Measurements from ENCODE around the gene PARP9. TPM values are rescaled to one million over a fixed set of nuclear protein-coding genes. Genes with fewer than 3 reads are reported as not detected.

PARP9 gene
- total and polyA plus RNA-seq, 8 donors: 8.6 to 33.2 (median 16.7) TPM

GRCh38 chr3:122559906-122560305 is 4.2 kb downstream of the PARP9 start:
- WGBS, 2 donors: 86 to 89% methylated on average over 3 of the region's 3 CpGs
- DNase-seq (no peak), ATAC-seq (no peak), FAIRE-seq (no peak)
- intact Hi-C loops (cut with DNase I): loop anchor here in 2 of 3 donors (5.0 kb wide), 2 partner anchors 117 to 122 kb away; partner anchors contain the start of gene PARP14 (in 1 of the 2)
- no peak overlapping the region for H3K27ac ChIP-seq
- H3K9me3 ChIP-seq: no peaks in the 10 kb centered on the region
- peaks cover 0 to 28% (median 5%) of the 10 kb centered on the region in 3 donors for H3K36me3 ChIP-seq
- H3K4me3 ChIP-seq: no peak overlapping the region
- TF ChIP-seq CTCF (IDR thresholded peaks at IDR 0.05): no peak
- H3K27me3 ChIP-seq: no peaks in the 10 kb centered on the region
- peaks cover 4 to 19% (median 7%) of the 10 kb centered on the region in 3 donors for H3K4me1 ChIP-seq

GRCh38 chr3:122558605-122559004 is 5.5 kb downstream of the PARP9 start:
- WGBS, 2 donors: 90 to 95% methylated on average over 6 of the region's 6 CpGs
- DNase-seq (no peak), ATAC-seq (no peak), FAIRE-seq (no peak)
- H3K27me3 ChIP-seq: no peaks in the 10 kb centered on the region
- H3K4me3 ChIP-seq: no peak overlapping the region
- H3K4me1 ChIP-seq: peaks cover 4 to 19% (median 7%) of the 10 kb centered on the region in 3 donors
- no peak for TF ChIP-seq CTCF (IDR thresholded peaks at IDR 0.05)
- H3K27ac ChIP-seq: no peak overlapping the region
- H3K9me3 ChIP-seq: no peaks in the 10 kb centered on the region
- peaks cover 0 to 29% (median 7%) of the 10 kb centered on the region in 3 donors for H3K36me3 ChIP-seq
- intact Hi-C loops (cut with DNase I): no loop called here

GRCh38 chr3:122557356-122557755 is 6.7 kb downstream of the PARP9 start:
- peaks cover 0 to 10% (median 4%) of the 10 kb centered on the region in 3 donors for H3K4me1 ChIP-seq
- intact Hi-C loops (cut with DNase I): no loop called here
- no peak for TF ChIP-seq CTCF (IDR thresholded peaks at IDR 0.05)
- DNase-seq: no peak
- H3K4me3 ChIP-seq: no peak overlapping the region
- no peak overlapping the region for H3K27ac ChIP-seq
- no peak for FAIRE-seq
- no peaks in the 10 kb centered on the region for H3K27me3 ChIP-seq
- no peaks in the 10 kb centered on the region for H3K9me3 ChIP-seq
- H3K36me3 ChIP-seq: peaks cover 0 to 29% (median 7%) of the 10 kb centered on the region in 3 donors
- 90 to 94% methylated on average over 5 of the region's 5 CpGs for WGBS, 2 donors
- no peak for ATAC-seq

- Histone ChIP-seq H3K27me3 (no peaks in the 10 kb centered on the region), H3K4me1 (peaks cover 0 to under 1% (median 0%) of the 10 kb centered on the region in 3 donors), H3K27ac (no peak overlapping the region), H3K9me3 (no peaks in the 10 kb centered on the region), H3K36me3 (peaks cover 0 to 43% (median 7%) of the 10 kb centered on the region in 3 donors), H3K4me3 (no peak overlapping the region)
- FAIRE-seq: no peak
- TF ChIP-seq CTCF (IDR thresholded peaks at IDR 0.05): no peak
- intact Hi-C loops (cut with DNase I): no loop called here
- peak in 2 of 4 donors; percentile 29 to 61 for ATAC-seq
- 86 to 90% methylated on average over 6 of the region's 6 CpGs for WGBS, 2 donors
- no peak for DNase-seq
Observed at GRCh38 chr3:122555275-122556071, 8.6 kb downstream of the PARP9 start.

- H3K4me3 ChIP-seq: no peak overlapping the region
- no peaks in the 10 kb centered on the region for H3K4me1 ChIP-seq
- TF ChIP-seq CTCF (IDR thresholded peaks at IDR 0.05): no peak
- H3K27me3 ChIP-seq: no peaks in the 10 kb centered on the region
- H3K27ac ChIP-seq: no peak overlapping the region
- ATAC-seq (no peak), DNase-seq (no peak), FAIRE-seq (no peak)
- H3K36me3 ChIP-seq: peaks cover 0 to 47% (median 7%) of the 10 kb centered on the region in 3 donors
- 58 to 61% methylated on average over 3 of the region's 3 CpGs for WGBS, 2 donors
- intact Hi-C loops (cut with DNase I): no loop called here
- H3K9me3 ChIP-seq: no peaks in the 10 kb centered on the region
Observed at GRCh38 chr3:122553171-122553570, 10.9 kb downstream of the PARP9 start.

All from pancreas (tissue), 10 donors.